Sigmoid colon (tissue), 7 donors: ENCODE results near the gene RASL11A. TPM values are rescaled to one million over a fixed set of nuclear protein-coding genes. Genes with fewer than 3 reads are reported as not detected.

Source experiments
- DNase-seq: peaks from one replicate; pipeline ENCODE4 v3.0.0-alpha.2; 2019
- H3K27ac ChIP-seq, 4 donors: fragments of 200-600 bp; sonication (generic); one replicate each; pipeline ENCODE4 v1.5.1; 2016 to 2019; ENCODE audit warnings: mild to moderate bottlenecking in 1 of 4
- H3K27me3 ChIP-seq, 3 donors: fragments of 200-600 bp; sonication (generic); one replicate each; pipeline ENCODE4 v1.5.1; 2019; ENCODE audit warnings: mild to moderate bottlenecking in 1 of 3
- H3K36me3 ChIP-seq, 4 donors: fragments of 200-600 bp; sonication (generic); one replicate each; pipeline ENCODE4 v1.5.1; 2016 to 2019
- H3K4me1 ChIP-seq, 4 donors: fragments of 200-600 bp; sonication (generic); one replicate each; pipeline ENCODE4 v1.5.1; 2017 to 2019
- H3K4me3 ChIP-seq, 4 donors: fragments of 200-600 bp; sonication (generic); one replicate each; pipeline ENCODE4 v1.5.1; 2017 to 2019; ENCODE audit warnings: mild to moderate bottlenecking in 2 of 4, moderate library complexity in 1 of 4
- H3K9me3 ChIP-seq, 4 donors: fragments of 200-600 bp in 3 of 4; sonication (generic) in 3 of 4; one replicate each; pipeline versions ENCODE4 v1.5.1 to v1.6.1; 2013 to 2019
- CTCF ChIP-seq, 4 experiments: fragments of 450-650 bp in 3 of 4; fragments of 200-600 bp in 1 of 4; IDR thresholded peaks; one replicate each; pipeline ENCODE4 v1.5.1; 2016 to 2019; ENCODE audit warnings: antibody characterized with exemption in 4 of 4, mild to moderate bottlenecking in 3 of 4, moderate library complexity in 2 of 4
- EP300 ChIP-seq, 4 donors: sonication (generic); formaldehyde crosslinking; IDR thresholded peaks; one replicate each; pipeline ENCODE4 v1.6.1; 2017; ENCODE audit warnings: antibody characterized with exemption in 4 of 4
- POLR2A ChIP-seq, 2 donors: fragments of 450-650 bp; IDR thresholded peaks; one replicate each; pipeline ENCODE4 v1.6.1; 2016; ENCODE audit warnings: antibody characterized with exemption in 2 of 2, mild to moderate bottlenecking in 2 of 2, moderate library complexity in 2 of 2
- POLR2AphosphoS5 ChIP-seq, 4 donors: sonication (generic); formaldehyde crosslinking; IDR thresholded peaks; one replicate each; pipeline ENCODE4 v1.6.1; 2017; ENCODE audit warnings: antibody characterized with exemption in 4 of 4
- WGBS, 2 donors: extraction: QIAGEN DNeasy Blood & Tissue Kit; methylation state at CpG; one replicate each; pipeline ENCODE4 v1.1.7; 2013; 5-methylcytosine and 5-hydroxymethylcytosine counted together
- intact Hi-C: fragments of 100-400 bp; cut with DNase I; formaldehyde crosslinking; loops from one replicate; pipeline ENCODE4 v1.15.1; 2023
- polyA plus RNA-seq, 3 donors: library from polyadenylated mRNA; stranded (reverse); fragments of 200-250 nt; gene quantifications; one replicate each; pipeline ENCODE4 v1.2.3, GENCODE V29; 2013
- total RNA-seq, 4 donors: library from RNA; depleted of rRNA; stranded (reverse); fragments of >200 nt; gene quantifications; one replicate each; pipeline ENCODE4 v1.1.0, GENCODE V29; 2016
- donor health status: healthy with polysubstance abuse.
- donor health status: Bipolar disorder and iron deficiency.
- donor health status: healthy.

Gene RASL11A
- total and polyA plus RNA-seq, 7 donors, result 14.1 to 123 (median 33.0) TPM

GRCh38 chr13:27251166-27252091 is 19.2 kb upstream of the RASL11A start, which contains the start of gene RPL21:
Gene RPL21, plus strand, starts transcription at chr13:27251558. Its CDS starts 2,219 bp downstream, at chr13:27253777.
- H3K27me3 ChIP-seq, result no peaks in the 10 kb centered on the region
- WGBS, 2 donors, result 0% methylated on average over 69 of the region's 69 CpGs
- peak within 1 kb of the TSS; percentile 88 to 96 (median 92) for H3K27ac ChIP-seq
- no peaks in the 10 kb centered on the region for H3K9me3 ChIP-seq
- intact Hi-C loops, result loop anchor here (1.0 to 10.0 kb wide), 8 partner anchors 19 to 1466 kb away; partner anchors contain the start of genes LNX2, MTIF3, POLR1D and RASL11A
- TF ChIP-seq CTCF (IDR thresholded peaks at IDR 0.05), result no peak
- peak; percentile 84 to 91 for TF ChIP-seq POLR2A (IDR thresholded peaks at IDR 0.05)
- TF ChIP-seq EP300 (IDR thresholded peaks at IDR 0.05), result peak in 3 of 4 donors; percentile 25 to 87 (median 86)
- peak; percentile 91 to 99 (median 97) for TF ChIP-seq POLR2AphosphoS5 (IDR thresholded peaks at IDR 0.05)
- H3K36me3 ChIP-seq, result peaks cover 0 to 28% (median 15%) of the 10 kb centered on the region in 4 donors
- peaks cover 0 to 44% (median 36%) of the 10 kb centered on the region in 4 donors for H3K4me1 ChIP-seq
- DNase-seq, result peak; percentile 98
- peak within 1 kb of the TSS; percentile 62 to 86 (median 68) for H3K4me3 ChIP-seq

- H3K36me3 ChIP-seq, result peaks cover 0 to 38% (median 25%) of the 10 kb centered on the region in 4 donors
- H3K9me3 ChIP-seq, result no peaks in the 10 kb centered on the region
These were observed 18.2 kb upstream of the RASL11A start for GRCh38 chr13:27252467-27252866.

GRCh38 chr13:27257233-27257568 is 13.4 kb upstream of the RASL11A start:
- no peak overlapping the region for H3K27ac ChIP-seq
- no peak for TF ChIP-seq POLR2AphosphoS5 (IDR thresholded peaks at IDR 0.05)
- no peak for TF ChIP-seq POLR2A (IDR thresholded peaks at IDR 0.05)
- no peak for TF ChIP-seq CTCF (IDR thresholded peaks at IDR 0.05)
- TF ChIP-seq EP300 (IDR thresholded peaks at IDR 0.05), result no peak
- no peaks in the 10 kb centered on the region for H3K27me3 ChIP-seq
- H3K4me3 ChIP-seq, result no peak overlapping the region
- peaks cover 0 to 66% (median 32%) of the 10 kb centered on the region in 4 donors for H3K36me3 ChIP-seq
- WGBS, 2 donors, result 88 to 93% methylated on average over 3 of the region's 3 CpGs
- peaks cover 0 to 37% (median 32%) of the 10 kb centered on the region in 4 donors for H3K4me1 ChIP-seq
- no peaks in the 10 kb centered on the region for H3K9me3 ChIP-seq
- no peak for DNase-seq
- intact Hi-C loops, result loop anchor here (10.0 kb wide), 1 partner anchor 368 kb away; the partner anchor contains the start of genes LNX2 and POLR1D

More at GRCh38 chr13:27252467-27252866, 18.2 kb upstream of the RASL11A start:
- peaks cover 0 to 44% (median 36%) of the 10 kb centered on the region in 4 donors for H3K4me1 ChIP-seq
- intact Hi-C loops, result loop anchor here (5.0 to 10.0 kb wide), 6 partner anchors 105 to 1465 kb away; partner anchors contain the start of genes LNX2, MTIF3, POLR1D and SLC46A3
- H3K27me3 ChIP-seq, result no peaks in the 10 kb centered on the region
- TF ChIP-seq EP300 (IDR thresholded peaks at IDR 0.05), result no peak
- TF ChIP-seq POLR2AphosphoS5 (IDR thresholded peaks at IDR 0.05), result no peak
- TF ChIP-seq POLR2A (IDR thresholded peaks at IDR 0.05), result no peak
- TF ChIP-seq CTCF (IDR thresholded peaks at IDR 0.05), result no peak
- H3K27ac ChIP-seq, result peak overlapping the region; percentile 88 to 96 (median 92)
- peak overlapping the region; percentile 62 to 86 (median 68) for H3K4me3 ChIP-seq
- no peak for DNase-seq

GRCh38 chr13:27257648-27258253 is 12.9 kb upstream of the RASL11A start:
- no peak overlapping the region for H3K4me3 ChIP-seq
- no peak overlapping the region for H3K27ac ChIP-seq
- peaks cover 0 to 32% (median 27%) of the 10 kb centered on the region in 4 donors for H3K4me1 ChIP-seq
- H3K9me3 ChIP-seq, result no peaks in the 10 kb centered on the region
- WGBS, 2 donors, result 80 to 91% methylated on average over 11 of the region's 11 CpGs
- peaks cover 0 to 66% (median 32%) of the 10 kb centered on the region in 4 donors for H3K36me3 ChIP-seq
- H3K27me3 ChIP-seq, result no peaks in the 10 kb centered on the region
- no peak for DNase-seq
- TF ChIP-seq POLR2A (IDR thresholded peaks at IDR 0.05) (no peak), EP300 (IDR thresholded peaks at IDR 0.05) (no peak), POLR2AphosphoS5 (IDR thresholded peaks at IDR 0.05) (peak in 1 of 4 donors; percentile 5), CTCF (IDR thresholded peaks at IDR 0.05) (no peak)
- intact Hi-C loops, result loop anchor here (10.0 kb wide), 1 partner anchor 367 kb away; the partner anchor contains the start of genes LNX2 and POLR1D
